ENCODE data around the gene SEMA5A. TPM values are rescaled to one million over a fixed set of nuclear protein-coding genes. Genes with fewer than 3 reads are reported as not detected.

The SEMA5A gene
- polyA plus RNA-seq, 6 donors from 2014 or later, result not detected

DNA sequence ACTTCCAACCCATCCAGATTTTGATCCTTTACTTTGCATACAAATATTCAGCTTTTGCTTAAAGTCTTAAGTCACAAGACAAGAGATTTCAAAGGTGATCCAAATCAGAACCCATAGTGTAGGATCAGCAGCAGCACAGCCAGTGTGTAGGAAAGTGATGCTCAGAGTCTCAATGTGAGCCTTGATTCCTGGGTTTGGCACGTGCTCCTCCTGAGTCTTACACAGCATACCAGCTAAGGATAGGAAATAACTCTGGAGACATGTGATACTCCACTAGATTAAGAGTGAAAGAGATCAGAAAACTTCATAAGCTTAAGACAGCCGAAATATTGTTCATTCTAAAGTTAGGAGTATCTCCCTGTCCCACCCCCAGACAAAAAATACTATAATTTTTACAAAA, 344.9 kb downstream of the SEMA5A start:
- Mint-ChIP-seq H3K9me3 (peaks cover 0 to 5% (median 0%) of the 10 kb centered on the region in 7 donors), H3K27ac (no peak overlapping the region), H3K27me3 (peaks cover 0 to 5% (median 0%) of the 10 kb centered on the region in 3 donors), H3K4me3 (no peak overlapping the region), H3K36me3 (no peaks in the 10 kb centered on the region), H3K4me1 (peaks cover 0 to 9% (median 0%) of the 10 kb centered on the region in 3 donors)
- ATAC-seq (ENCODE audit: low read depth in 2 of 2) (no peak), DNase-seq (no peak)

- DNase-seq, result no peak
- Mint-ChIP-seq H3K36me3 (no peaks in the 10 kb centered on the region), H3K27ac (no peak overlapping the region), H3K9me3 (peaks cover 0 to 5% (median 0%) of the 10 kb centered on the region in 7 donors), H3K4me1 (peaks cover 0 to 9% (median 0%) of the 10 kb centered on the region in 3 donors), H3K27me3 (peaks cover 0 to 5% (median 0%) of the 10 kb centered on the region in 3 donors), H3K4me3 (peak overlapping the region in 1 of 8 donors; percentile 11)
- ATAC-seq (ENCODE audit: low read depth in 2 of 2), result no peak
These were observed 347.5 kb downstream of the SEMA5A start for GRCh38 chr5:9198394-9198793.

DNA sequence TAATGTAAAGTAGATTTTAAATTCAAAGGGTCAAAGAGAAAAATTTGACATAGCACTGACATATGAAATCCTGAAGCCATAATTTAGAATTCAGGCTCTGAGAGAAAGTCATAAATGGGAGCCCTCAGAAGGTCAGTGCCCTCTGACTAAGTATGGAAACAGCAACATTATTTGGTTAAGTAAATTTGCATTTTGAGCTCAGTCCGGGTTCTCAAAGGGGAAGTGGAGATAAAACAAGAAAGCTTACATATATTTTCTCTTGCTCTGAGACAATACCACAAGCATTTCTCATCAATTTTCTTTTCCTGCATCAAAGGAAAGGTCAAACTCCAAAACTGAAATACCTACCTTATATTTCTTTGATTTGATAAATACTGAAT, 348.0 kb downstream of the SEMA5A start:
- H3K9me3 Mint-ChIP-seq, result peaks cover 0 to 5% (median 0%) of the 10 kb centered on the region in 7 donors
- DNase-seq (no peak), ATAC-seq (ENCODE audit: low read depth in 2 of 2) (no peak)
- no peak overlapping the region for H3K27ac Mint-ChIP-seq
- H3K4me3 Mint-ChIP-seq, result no peak overlapping the region
- H3K27me3 Mint-ChIP-seq, result peaks cover 0 to 5% (median 0%) of the 10 kb centered on the region in 3 donors
- peaks cover 0 to 9% (median 0%) of the 10 kb centered on the region in 3 donors for H3K4me1 Mint-ChIP-seq
- H3K36me3 Mint-ChIP-seq, result no peaks in the 10 kb centered on the region

DNA sequence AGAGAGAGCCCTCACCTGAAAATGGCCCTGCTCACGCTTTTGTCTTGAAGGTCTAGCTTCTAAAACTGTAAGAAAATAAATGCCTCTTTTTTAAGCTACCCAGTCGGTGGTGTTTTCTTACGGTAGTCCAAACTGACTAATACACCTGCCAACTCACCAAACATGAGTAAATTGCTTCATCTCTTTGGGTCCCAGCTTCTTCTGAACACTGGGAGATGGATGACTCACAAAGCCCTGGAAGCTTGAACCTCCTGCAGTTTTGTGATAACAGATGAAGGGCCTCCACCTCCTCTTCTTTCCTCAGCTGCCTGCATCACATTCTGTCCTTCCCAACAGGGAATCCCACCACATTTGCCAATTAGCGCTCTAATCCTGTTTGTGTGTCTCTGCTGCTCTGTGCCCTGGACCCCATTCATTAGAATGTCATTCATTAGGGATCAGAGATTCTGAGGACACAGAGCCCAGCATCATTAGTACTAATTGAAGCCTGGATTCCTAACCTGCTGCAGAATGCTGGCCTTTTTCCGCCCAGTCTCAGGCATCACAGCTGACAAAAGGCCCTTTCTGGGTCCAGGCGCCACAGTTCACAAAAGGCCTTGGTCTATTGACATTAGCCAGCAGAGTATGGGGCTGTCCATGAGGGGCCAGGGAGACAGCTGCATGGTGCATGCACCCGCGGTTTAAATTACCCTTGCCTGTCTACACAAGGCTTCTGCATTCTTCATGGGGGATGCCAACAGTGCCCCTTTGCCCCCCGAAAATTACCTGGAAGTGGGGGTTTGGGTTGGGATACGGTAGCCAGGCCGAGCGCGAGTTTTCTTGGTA, 349.3 kb downstream of the SEMA5A start:
- Mint-ChIP-seq H3K4me1 (peaks cover 0 to 9% (median 0%) of the 10 kb centered on the region in 3 donors), H3K4me3 (peak overlapping the region in 2 of 8 donors; percentile 15 to 47), H3K9me3 (peaks cover 0 to 5% (median 0%) of the 10 kb centered on the region in 7 donors), H3K36me3 (no peaks in the 10 kb centered on the region), H3K27me3 (peaks cover 0 to 5% (median 0%) of the 10 kb centered on the region in 3 donors), H3K27ac (no peak overlapping the region)
- ATAC-seq (ENCODE audit: low read depth in 2 of 2) (no peak), DNase-seq (no peak)

DNA sequence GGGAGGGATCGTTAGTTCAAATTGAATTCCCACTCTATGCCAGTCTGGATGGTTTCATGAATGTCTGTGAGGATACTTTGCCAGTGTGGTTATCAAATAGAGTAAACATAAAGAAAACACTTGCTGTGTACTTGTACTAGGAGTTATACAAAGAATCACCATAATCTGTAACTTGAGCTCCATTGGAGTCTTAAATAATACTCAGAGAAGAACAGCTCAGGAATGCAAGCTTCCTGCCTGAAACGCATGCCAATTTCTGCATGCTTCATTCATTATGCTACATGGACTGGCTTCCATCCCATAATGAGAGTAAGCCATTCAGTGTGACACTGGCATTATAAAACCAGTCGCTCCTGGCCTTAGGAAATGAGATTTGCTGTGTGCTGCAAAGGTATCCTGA, 351.4 kb downstream of the SEMA5A start:
- Mint-ChIP-seq H3K27me3 (peaks cover 0 to 5% (median 0%) of the 10 kb centered on the region in 3 donors), H3K9me3 (peaks cover 0 to 5% (median 0%) of the 10 kb centered on the region in 7 donors), H3K4me1 (peaks cover 0 to 9% (median 0%) of the 10 kb centered on the region in 3 donors), H3K36me3 (no peaks in the 10 kb centered on the region), H3K27ac (no peak overlapping the region), H3K4me3 (no peak overlapping the region)
- no peak for ATAC-seq (ENCODE audit: low read depth in 2 of 2)
- no peak for DNase-seq

DNA sequence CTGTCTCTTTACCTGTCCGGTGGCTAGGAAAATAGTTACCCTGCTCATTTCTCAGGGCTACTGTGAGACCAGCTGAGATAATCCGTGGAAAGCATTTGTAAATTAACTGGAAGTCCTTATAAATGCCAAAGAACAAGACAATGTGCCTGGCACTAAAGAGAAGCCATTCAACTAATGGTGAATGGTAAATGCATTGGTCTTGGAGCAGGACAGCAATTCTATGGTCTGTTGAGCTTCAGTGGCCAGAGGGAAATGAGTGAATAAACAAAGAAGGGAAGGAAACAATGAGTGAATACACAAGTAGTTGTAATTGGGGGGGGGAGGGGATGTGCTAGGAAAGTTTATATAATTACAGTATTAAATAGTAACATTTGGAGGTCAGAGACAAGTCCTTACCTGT, 353.6 kb downstream of the SEMA5A start:
- Mint-ChIP-seq H3K4me1 (peaks cover 0 to 4% (median 0%) of the 10 kb centered on the region in 3 donors), H3K27ac (no peak overlapping the region), H3K27me3 (peaks cover 0 to 6% (median 5%) of the 10 kb centered on the region in 3 donors), H3K4me3 (no peak overlapping the region), H3K9me3 (peaks cover 0 to 6% (median 5%) of the 10 kb centered on the region in 7 donors), H3K36me3 (no peaks in the 10 kb centered on the region)
- no peak for DNase-seq
- no peak for ATAC-seq (ENCODE audit: low read depth in 2 of 2)

DNA sequence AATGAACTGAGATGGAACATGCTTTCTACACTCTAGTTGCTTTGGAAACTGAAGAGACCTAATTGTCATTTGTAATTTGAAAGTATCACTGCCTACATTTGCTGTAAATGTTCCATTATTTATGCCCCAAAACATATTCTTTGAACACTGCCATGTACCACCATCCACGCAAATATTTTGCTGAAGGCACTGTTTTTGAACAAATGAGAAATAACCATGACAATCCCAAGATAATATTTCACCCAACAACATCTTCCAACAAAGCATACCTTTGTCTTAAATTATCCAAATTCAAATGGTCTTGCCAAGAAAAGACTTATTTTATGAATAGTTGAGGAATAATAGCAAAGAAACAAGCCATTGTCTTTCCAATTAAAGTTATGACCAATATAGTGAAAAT, 356.2 kb downstream of the SEMA5A start:
- Mint-ChIP-seq H3K27ac (no peak overlapping the region), H3K36me3 (no peaks in the 10 kb centered on the region), H3K4me3 (no peak overlapping the region), H3K4me1 (no peaks in the 10 kb centered on the region), H3K27me3 (peaks cover 0 to 6% (median 5%) of the 10 kb centered on the region in 3 donors), H3K9me3 (peaks cover 0 to 6% (median 4%) of the 10 kb centered on the region in 7 donors)
- no peak for ATAC-seq (ENCODE audit: low read depth in 2 of 2)
- no peak for DNase-seq

DNA sequence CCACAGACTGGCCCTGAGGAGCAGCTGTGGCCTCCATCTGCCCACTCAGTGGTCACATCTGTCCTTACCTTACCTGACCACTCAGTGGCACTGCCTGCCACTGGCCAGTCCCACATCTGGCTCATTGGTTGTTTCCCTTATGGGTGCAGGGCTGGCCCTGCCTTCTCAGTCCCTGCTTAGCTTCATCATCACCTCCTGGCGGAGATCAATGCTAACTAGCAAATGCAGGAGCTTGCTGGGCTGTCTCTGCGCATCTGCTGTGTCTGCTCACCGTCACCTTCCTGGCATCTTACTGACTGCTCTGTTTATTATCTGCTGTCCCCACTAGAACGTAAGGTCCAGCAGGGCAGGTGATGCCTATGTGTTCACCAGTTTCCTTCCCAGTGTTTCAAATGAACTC, 356.9 kb downstream of the SEMA5A start:
- DNase-seq (no peak), ATAC-seq (ENCODE audit: low read depth in 2 of 2) (no peak)
- no peaks in the 10 kb centered on the region for H3K4me1 Mint-ChIP-seq
- H3K36me3 Mint-ChIP-seq, result no peaks in the 10 kb centered on the region
- peaks cover 0 to 6% (median 5%) of the 10 kb centered on the region in 3 donors for H3K27me3 Mint-ChIP-seq
- H3K27ac Mint-ChIP-seq, result no peak overlapping the region
- peaks cover 0 to 6% (median 4%) of the 10 kb centered on the region in 7 donors for H3K9me3 Mint-ChIP-seq
- no peak overlapping the region for H3K4me3 Mint-ChIP-seq

- DNase-seq (no peak), ATAC-seq (ENCODE audit: low read depth in 2 of 2) (no peak)
- H3K27ac Mint-ChIP-seq, result no peak overlapping the region
- H3K9me3 Mint-ChIP-seq, result peaks cover 0 to 6% (median 4%) of the 10 kb centered on the region in 7 donors
- H3K4me3 Mint-ChIP-seq, result no peak overlapping the region
- no peaks in the 10 kb centered on the region for H3K36me3 Mint-ChIP-seq
- H3K4me1 Mint-ChIP-seq, result no peaks in the 10 kb centered on the region
- peaks cover 0 to 6% (median 5%) of the 10 kb centered on the region in 3 donors for H3K27me3 Mint-ChIP-seq
These were observed 357.7 kb downstream of the SEMA5A start for GRCh38 chr5:9188131-9188530.

DNA sequence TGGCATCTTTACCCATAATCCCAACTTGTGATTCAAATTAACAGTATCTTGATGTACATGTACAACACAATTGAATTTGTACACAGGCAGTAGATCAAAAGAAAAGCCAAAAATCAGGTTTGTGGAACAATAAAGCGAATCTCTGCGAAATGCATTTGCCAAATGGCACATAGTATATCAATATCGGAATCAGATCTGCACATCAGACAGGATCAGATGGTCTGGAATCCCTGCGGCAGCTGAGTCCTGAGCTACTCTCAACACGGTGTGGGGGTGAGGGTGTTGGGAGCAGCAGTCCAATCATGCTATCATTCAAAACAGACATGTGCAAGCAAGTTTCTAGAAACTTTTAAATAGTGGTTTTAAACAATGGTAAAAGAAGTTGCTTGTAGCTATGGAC, 358.3 kb downstream of the SEMA5A start:
- Mint-ChIP-seq H3K4me1 (no peaks in the 10 kb centered on the region), H3K27me3 (peaks cover 0 to 6% (median 5%) of the 10 kb centered on the region in 3 donors), H3K27ac (no peak overlapping the region), H3K36me3 (no peaks in the 10 kb centered on the region), H3K9me3 (peaks cover 0 to 6% (median 4%) of the 10 kb centered on the region in 7 donors), H3K4me3 (no peak overlapping the region)
- ATAC-seq (ENCODE audit: low read depth in 2 of 2) (no peak), DNase-seq (no peak)

- peaks cover 0 to 6% (median 5%) of the 10 kb centered on the region in 3 donors for H3K27me3 Mint-ChIP-seq
- no peak overlapping the region for H3K4me3 Mint-ChIP-seq
- H3K36me3 Mint-ChIP-seq, result no peaks in the 10 kb centered on the region
- DNase-seq (no peak), ATAC-seq (ENCODE audit: low read depth in 2 of 2) (no peak)
- peaks cover 0 to 10% (median 4%) of the 10 kb centered on the region in 7 donors for H3K9me3 Mint-ChIP-seq
- H3K4me1 Mint-ChIP-seq, result no peaks in the 10 kb centered on the region
- no peak overlapping the region for H3K27ac Mint-ChIP-seq
These were observed 359.8 kb downstream of the SEMA5A start for GRCh38 chr5:9186069-9186468.

DNA sequence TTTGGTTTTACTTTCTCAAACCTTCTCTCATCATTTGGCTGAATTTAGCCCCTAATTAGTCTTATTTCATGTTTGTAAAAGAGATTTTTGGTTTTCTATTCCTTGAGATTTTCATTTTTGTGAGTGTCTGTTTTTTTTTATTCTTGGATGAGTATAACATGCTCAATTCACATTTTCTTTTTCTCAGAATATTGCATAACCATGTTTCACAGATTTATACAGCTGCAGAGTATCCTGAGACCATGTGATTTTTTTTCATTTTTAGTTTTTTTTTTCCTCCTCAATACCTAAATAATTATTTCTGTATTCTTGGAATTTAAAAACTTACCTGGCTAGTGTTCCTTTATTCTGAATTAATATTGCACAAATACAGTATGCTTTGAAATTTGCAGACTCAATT, 361.9 kb downstream of the SEMA5A start:
- Mint-ChIP-seq H3K4me1 (no peaks in the 10 kb centered on the region), H3K4me3 (no peak overlapping the region), H3K36me3 (no peaks in the 10 kb centered on the region), H3K9me3 (peaks cover 0 to 9% (median 4%) of the 10 kb centered on the region in 7 donors), H3K27ac (no peak overlapping the region), H3K27me3 (peaks cover 0 to 4% (median 3%) of the 10 kb centered on the region in 3 donors)
- no peak for ATAC-seq (ENCODE audit: low read depth in 2 of 2)
- DNase-seq, result no peak

- no peak overlapping the region for H3K4me3 Mint-ChIP-seq
- no peaks in the 10 kb centered on the region for H3K4me1 Mint-ChIP-seq
- no peaks in the 10 kb centered on the region for H3K36me3 Mint-ChIP-seq
- H3K27me3 Mint-ChIP-seq, result no peaks in the 10 kb centered on the region
- peaks cover 0 to 5% (median 4%) of the 10 kb centered on the region in 7 donors for H3K9me3 Mint-ChIP-seq
- ATAC-seq (ENCODE audit: low read depth in 2 of 2) (no peak), DNase-seq (no peak)
- no peak overlapping the region for H3K27ac Mint-ChIP-seq
These were observed 362.8 kb downstream of the SEMA5A start for GRCh38 chr5:9182899-9183695.
